Hepatocyte (in vitro differentiated cells): ENCODE measurements around the gene TRPM6. TPM values are rescaled to one million over a fixed set of nuclear protein-coding genes. Genes with fewer than 3 reads are reported as not detected.

ENCODE experiments used
- DNase-seq: peaks from one replicate; pipeline ENCODE4 v3.0.0-alpha.2; 2016; ENCODE audit warnings: low spot score
- H2AFZ ChIP-seq: fragments of 200-600 bp; sonication (generic); 2 replicates; pipeline ENCODE4 v1.6.0; 2016; ENCODE audit warnings: antibody characterized with exemption, mild to moderate bottlenecking
- H3K27ac ChIP-seq: fragments of 200-600 bp; sonication (generic); 2 replicates; pipeline ENCODE4 v1.5.1; 2016; ENCODE audit warnings: mild to moderate bottlenecking
- H3K27me3 ChIP-seq: fragments of 200-600 bp; sonication (generic); 2 replicates; pipeline ENCODE4 v1.6.1; 2016
- H3K36me3 ChIP-seq: fragments of 200-600 bp; sonication (generic); replicated peaks from 2 replicates; pipeline ENCODE4 v1.5.1; 2016; ENCODE audit warnings: low read depth; ENCODE audit not compliant: insufficient read depth
- H3K4me1 ChIP-seq: fragments of 200-600 bp; sonication (generic); 2 replicates; pipeline ENCODE4 v1.5.1; 2016; ENCODE audit warnings: mild to moderate bottlenecking, moderate library complexity; ENCODE audit not compliant: insufficient read depth
- H3K4me2 ChIP-seq: fragments of 200-600 bp; sonication (generic); 2 replicates; pipeline ENCODE4 v1.6.0; 2016
- H3K4me3 ChIP-seq: fragments of 200-600 bp; sonication (generic); 2 replicates; pipeline ENCODE4 v1.5.1; 2016; ENCODE audit warnings: mild to moderate bottlenecking
- H3K79me2 ChIP-seq: fragments of 200-600 bp; sonication (generic); 2 replicates; pipeline ENCODE4 v1.6.0; 2017; ENCODE audit warnings: mild to moderate bottlenecking
- H3K9me2 ChIP-seq: fragments of 200-600 bp; sonication (generic); replicated peaks from 2 replicates; pipeline ENCODE4 v1.6.0; 2017; ENCODE audit warnings: mild to moderate bottlenecking; ENCODE audit not compliant: insufficient read depth
- H3K9me3 ChIP-seq: fragments of 200-600 bp; sonication (generic); 2 replicates; pipeline ENCODE4 v1.5.1; 2016; ENCODE audit warnings: low read depth, mild to moderate bottlenecking
- H4K20me1 ChIP-seq: fragments of 200-600 bp; sonication (generic); 2 replicates; pipeline ENCODE4 v1.6.0; 2016; ENCODE audit warnings: mild to moderate bottlenecking; ENCODE audit not compliant: insufficient read depth, poor library complexity, severe bottlenecking
- CTCF ChIP-seq: fragments of 200-600 bp; sonication (generic); IDR thresholded peaks from 2 replicates; pipeline ENCODE4 v1.5.1; 2016; ENCODE audit warnings: antibody characterized with exemption, mild to moderate bottlenecking; ENCODE audit not compliant: poor library complexity
- EZH2 ChIP-seq: fragments of 200-600 bp; sonication (generic); IDR thresholded peaks from 2 replicates; pipeline ENCODE4 v1.6.1; 2016; ENCODE audit warnings: antibody characterized with exemption, mild to moderate bottlenecking, borderline replicate concordance
- EZH2phosphoT487 ChIP-seq: fragments of 200-600 bp; sonication (generic); IDR thresholded peaks from one replicate; pipeline ENCODE4 v1.6.1; 2018; ENCODE audit warnings: antibody characterized with exemption, mild to moderate bottlenecking, low read depth, moderate library complexity; ENCODE audit not compliant: unreplicated experiment, severe bottlenecking
- WGBS: methylation state at CpG from one replicate; pipeline ENCODE4 v1.1.6; 2016; ENCODE audit warnings: low lambda C conversion rate; ENCODE audit errors: missing lambda C conversion rate; 5-methylcytosine and 5-hydroxymethylcytosine counted together
- polyA plus RNA-seq: library from polyadenylated mRNA; unstranded; fragments of >200 nt; fragmentation: Nextera tagmentation; extraction: Ambion mirVana; gene quantifications from 2 replicates; pipeline ENCODE4 v1.2.1, GENCODE V29; 2016
- total RNA-seq: library from RNA; depleted of rRNA; stranded (reverse); fragments of >200 nt; gene quantifications from 2 replicates; pipeline ENCODE4 v1.2.3, GENCODE V29; 2014

TRPM6 gene
- total and polyA plus RNA-seq, 2 experiments from 2014 or later: 3.7 to 19.0 TPM

- WGBS: 75% methylated on average over 3 of the region's 3 CpGs
- Histone ChIP-seq H3K4me2 (no peak overlapping the region), H3K4me1 (no peaks in the 10 kb centered on the region), H3K9me2 (no peaks in the 10 kb centered on the region), H3K9me3 (peaks cover 4% of the 10 kb centered on the region), H3K4me3 (no peak overlapping the region), H3K27me3 (no peaks in the 10 kb centered on the region), H3K79me2 (peaks cover 28% of the 10 kb centered on the region), H4K20me1 (no peaks in the 10 kb centered on the region), H3K36me3 (no peaks in the 10 kb centered on the region), H2AFZ (no peak overlapping the region), H3K27ac (peak overlapping the region; percentile 39)
- no peak for TF ChIP-seq EZH2
- TF ChIP-seq EZH2phosphoT487: no peak
- TF ChIP-seq CTCF: no peak
- DNase-seq: no peak
Measured at GRCh38 chr9:74876382-74876949, 11.3 kb downstream of the TRPM6 start.

GRCh38 chr9:74875656-74876055 lies 12.1 kb downstream of the TRPM6 start:
- TF ChIP-seq CTCF: no peak
- TF ChIP-seq EZH2phosphoT487: no peak
- TF ChIP-seq EZH2: no peak

GRCh38 chr9:74874220-74874619 lies 13.5 kb downstream of the TRPM6 start:
- no peak overlapping the region for H3K4me2 ChIP-seq
- H3K9me3 ChIP-seq: no peaks in the 10 kb centered on the region
- H3K36me3 ChIP-seq: no peaks in the 10 kb centered on the region
- no peak overlapping the region for H3K27ac ChIP-seq
- H3K9me2 ChIP-seq: no peaks in the 10 kb centered on the region
- H3K79me2 ChIP-seq: peaks cover 16% of the 10 kb centered on the region
- H3K27me3 ChIP-seq: no peaks in the 10 kb centered on the region
- H3K4me1 ChIP-seq: no peaks in the 10 kb centered on the region
- no peak overlapping the region for H2AFZ ChIP-seq
- H4K20me1 ChIP-seq: no peaks in the 10 kb centered on the region
- DNase-seq: no peak
- WGBS: 90% methylated on average over 2 of the region's 2 CpGs
- TF ChIP-seq EZH2 (no peak), EZH2phosphoT487 (no peak), CTCF (no peak)
- no peak overlapping the region for H3K4me3 ChIP-seq

More at GRCh38 chr9:74875656-74876055, 12.1 kb downstream of the TRPM6 start:
- H2AFZ ChIP-seq: no peak overlapping the region
- H3K79me2 ChIP-seq: peaks cover 22% of the 10 kb centered on the region
- DNase-seq: no peak
- H3K9me3 ChIP-seq: peaks cover 4% of the 10 kb centered on the region
- no peak overlapping the region for H3K4me2 ChIP-seq
- H3K4me3 ChIP-seq: no peak overlapping the region
- no peaks in the 10 kb centered on the region for H3K27me3 ChIP-seq
- 26% methylated on average over 1 of the region's 1 CpG for WGBS
- no peaks in the 10 kb centered on the region for H3K36me3 ChIP-seq
- no peaks in the 10 kb centered on the region for H4K20me1 ChIP-seq
- no peak overlapping the region for H3K27ac ChIP-seq
- no peaks in the 10 kb centered on the region for H3K4me1 ChIP-seq
- no peaks in the 10 kb centered on the region for H3K9me2 ChIP-seq
